ENCODE measurements around the gene GLCE.

DNA sequence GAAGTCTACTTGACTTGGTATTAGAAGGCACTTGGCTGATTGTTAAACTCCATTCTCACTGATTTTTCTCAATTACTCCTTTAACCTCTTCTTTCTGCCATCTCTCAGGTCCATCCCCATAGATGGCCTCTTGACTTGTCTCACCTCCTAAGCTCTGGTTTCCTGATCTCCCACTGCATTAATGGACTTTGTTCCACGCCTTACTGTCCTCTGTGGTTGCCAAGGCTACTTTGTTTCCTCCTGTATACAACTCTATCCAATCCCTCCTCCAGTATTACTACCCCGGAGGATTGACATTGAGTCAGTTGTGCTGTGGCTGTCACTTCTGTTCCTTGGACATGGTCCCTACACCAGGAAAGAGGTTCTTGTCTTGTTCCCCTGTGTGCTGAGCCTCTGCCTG lies 10.6 kb upstream of the GLCE start:
- TF ChIP-seq SIX5 (IDR thresholded peaks at IDR 0.05; ENCODE audit: low read depth, low read length, severe bottlenecking) (no peak), RAD21 (IDR thresholded peaks at IDR 0.05; ENCODE audit: insufficient read depth, low read depth, low read length) (no peak), ETV6 (conservative IDR thresholded peaks at IDR 0.05 in 1 of 2, IDR thresholded peaks at IDR 0.05 in 1 of 2; ENCODE audit: borderline replicate concordance in 1 of 2, low read depth in 1 of 2) (no peak)
- TF ChIP-seq, protein P1, sequence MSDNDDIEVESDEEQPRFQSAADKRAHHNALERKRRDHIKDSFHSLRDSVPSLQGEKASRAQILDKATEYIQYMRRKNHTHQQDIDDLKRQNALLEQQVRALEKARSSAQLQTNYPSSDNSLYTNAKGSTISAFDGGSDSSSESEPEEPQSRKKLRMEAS (IDR thresholded peaks at IDR 0.05; ENCODE audit: low read depth, low read length), result no peak

Data from GM12878 (cell line).